C4-2B (cell line): ENCODE measurements around the gene C2CD5.

Experiments used
- CTCF ChIP-seq: fragments of 450-650 bp; conservative IDR thresholded peaks from 2 replicates; pipeline ENCODE4 v1.5.1; 2017; ENCODE audit warnings: mild to moderate bottlenecking
- ZFX ChIP-seq: fragments of 450-650 bp; IDR thresholded peaks from 2 replicates; pipeline ENCODE4 v1.6.1; 2017

DNA sequence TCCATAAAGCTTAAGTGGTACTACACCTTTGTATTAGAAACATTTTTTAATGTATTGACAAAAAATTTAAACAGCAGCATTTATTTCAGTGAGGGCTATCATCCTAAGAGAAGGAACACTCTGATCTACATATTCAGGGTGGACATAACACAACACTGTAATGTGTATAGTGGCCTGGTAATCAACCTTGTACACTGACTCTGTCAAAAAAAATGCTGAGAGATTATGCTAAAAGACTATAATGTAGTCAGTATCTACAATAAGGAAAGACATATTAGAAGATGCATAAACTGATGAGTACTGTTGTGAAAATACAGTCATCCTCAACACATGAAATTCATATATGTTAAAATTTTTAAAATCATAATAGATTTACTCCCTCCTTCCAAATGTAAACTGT, 68.2 kb downstream of the C2CD5 start:
- TF ChIP-seq CTCF (no peak), ZFX (no peak)
